Measurements from ENCODE around the gene OGT. TPM values are rescaled to one million over a fixed set of nuclear protein-coding genes. Genes with fewer than 3 reads are reported as not detected.

OGT gene
- total and polyA plus RNA-seq, 10 of the 15 experiments (the other 5 are each of a cell fraction or from before 2014, with no cell fraction given) = 38.2 to 671 (median 107) TPM

- Histone ChIP-seq H3K4me3 (no peak overlapping the region), H3K27me3 (replicated peaks in 1 of 2; ENCODE audit: control insufficient read depth in 2 of 2, insufficient read depth in 2 of 2, low read length in 1 of 2) (no peaks in the 10 kb centered on the region), H2AFZ (ENCODE audit: control insufficient read depth, low read depth, low read length) (no peak overlapping the region), H3K27ac (ENCODE audit: control insufficient read depth, insufficient read depth) (no peak overlapping the region), H3K4me2 (ENCODE audit: control insufficient read depth, insufficient read depth) (no peak overlapping the region), H4K20me1 (ENCODE audit: control insufficient read depth, insufficient read depth) (no peaks in the 10 kb centered on the region), H3K4me1 (ENCODE audit: control insufficient read depth, insufficient read depth, low read length) (no peaks in the 10 kb centered on the region), H3K36me3 (ENCODE audit: control insufficient read depth in 2 of 2, insufficient read depth in 2 of 2, low read length in 1 of 2) (peaks cover 2 to 21% of the 10 kb centered on the region in 2 experiments), H3K9me3 (replicated peaks; ENCODE audit: control insufficient read depth, insufficient read depth, low read length) (no peaks in the 10 kb centered on the region), H3K79me2 (ENCODE audit: control insufficient read depth, insufficient read depth, low read length) (no peaks in the 10 kb centered on the region), H3K9ac (ENCODE audit: control insufficient read depth, insufficient read depth, low read length) (no peak overlapping the region)
- FAIRE-seq (no peak), DNase-seq (ENCODE audit: low read depth, low spot score) (no peak), ATAC-seq (peak; percentile 62)
- no TSS peak for BruUV-seq (replicated peaks)
- SMC1A ChIA-PET (ENCODE audit: uncharacterized antibody, unreplicated experiment) = interaction anchor here (0.7 to 2.4 kb wide), 5 partner anchors 9 to 87 kb away, joined by 3 to 14 read pairs (median 4); no protein-coding TSS in a partner anchor
- in situ Hi-C loops (cut with MboI) (no loop called here), intact Hi-C loops (cut with micrococcal nuclease; ENCODE audit: unreplicated experiment) (no loop called here)
- WGBS (ENCODE audit: insufficient coverage, insufficient replicate concordance, low lambda C conversion rate, missing lambda C conversion rate) = 61% methylated on average over 1 of the region's 1 CpG
- RAD21 ChIA-PET (ENCODE audit: unreplicated experiment) = interaction anchor here (1.7 kb wide), 1 partner anchor 87 kb away, joined by 4 read pairs; no protein-coding TSS in a partner anchor
- TF ChIP-seq RAD21 (IDR thresholded peaks at IDR 0.05; ENCODE audit: insufficient read depth, low read depth, low read length) (0 out of 2 replicates have a peak, but pooled peaks have one; percentile 14), MTA2 (IDR thresholded peaks at IDR 0.05; ENCODE audit: low read depth) (no peak), MEF2B (IDR thresholded peaks at IDR 0.05; ENCODE audit: partially characterized antibody, poor library complexity, severe bottlenecking) (no peak), RBBP5 (conservative IDR thresholded peaks at IDR 0.05) (no peak), NR2C1 (IDR thresholded peaks at IDR 0.05) (no peak), GABPA (IDR thresholded peaks at IDR 0.05; ENCODE audit: low read depth) (no peak)
- TF ChIP-seq, protein P1, sequence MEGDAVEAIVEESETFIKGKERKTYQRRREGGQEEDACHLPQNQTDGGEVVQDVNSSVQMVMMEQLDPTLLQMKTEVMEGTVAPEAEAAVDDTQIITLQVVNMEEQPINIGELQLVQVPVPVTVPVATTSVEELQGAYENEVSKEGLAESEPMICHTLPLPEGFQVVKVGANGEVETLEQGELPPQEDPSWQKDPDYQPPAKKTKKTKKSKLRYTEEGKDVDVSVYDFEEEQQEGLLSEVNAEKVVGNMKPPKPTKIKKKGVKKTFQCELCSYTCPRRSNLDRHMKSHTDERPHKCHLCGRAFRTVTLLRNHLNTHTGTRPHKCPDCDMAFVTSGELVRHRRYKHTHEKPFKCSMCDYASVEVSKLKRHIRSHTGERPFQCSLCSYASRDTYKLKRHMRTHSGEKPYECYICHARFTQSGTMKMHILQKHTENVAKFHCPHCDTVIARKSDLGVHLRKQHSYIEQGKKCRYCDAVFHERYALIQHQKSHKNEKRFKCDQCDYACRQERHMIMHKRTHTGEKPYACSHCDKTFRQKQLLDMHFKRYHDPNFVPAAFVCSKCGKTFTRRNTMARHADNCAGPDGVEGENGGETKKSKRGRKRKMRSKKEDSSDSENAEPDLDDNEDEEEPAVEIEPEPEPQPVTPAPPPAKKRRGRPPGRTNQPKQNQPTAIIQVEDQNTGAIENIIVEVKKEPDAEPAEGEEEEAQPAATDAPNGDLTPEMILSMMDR (IDR thresholded peaks at IDR 0.05 in 2 of 3, conservative IDR thresholded peaks at IDR 0.05 in 1 of 3; ENCODE audit: control insufficient read depth in 2 of 3, extremely low read depth in 1 of 3, insufficient read depth in 1 of 3, low read depth in 3 of 3, low read length in 3 of 3) = peak in 2 of 3 experiments; percentile 4 to 14; a peak in 3 of 6 replicates
- TF ChIP-seq, protein P2, sequence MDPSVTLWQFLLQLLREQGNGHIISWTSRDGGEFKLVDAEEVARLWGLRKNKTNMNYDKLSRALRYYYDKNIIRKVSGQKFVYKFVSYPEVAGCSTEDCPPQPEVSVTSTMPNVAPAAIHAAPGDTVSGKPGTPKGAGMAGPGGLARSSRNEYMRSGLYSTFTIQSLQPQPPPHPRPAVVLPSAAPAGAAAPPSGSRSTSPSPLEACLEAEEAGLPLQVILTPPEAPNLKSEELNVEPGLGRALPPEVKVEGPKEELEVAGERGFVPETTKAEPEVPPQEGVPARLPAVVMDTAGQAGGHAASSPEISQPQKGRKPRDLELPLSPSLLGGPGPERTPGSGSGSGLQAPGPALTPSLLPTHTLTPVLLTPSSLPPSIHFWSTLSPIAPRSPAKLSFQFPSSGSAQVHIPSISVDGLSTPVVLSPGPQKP (IDR thresholded peaks at IDR 0.05; ENCODE audit: low read depth, low read length) = no peak
- POLR2A ChIA-PET = no interaction called here
- CTCF ChIA-PET = interaction anchor here (0.6 to 4.3 kb wide), 6 partner anchors 10 to 87 kb away, joined by 3 to 25 read pairs (median 3); partner anchors contain the start of gene OGT
Measured at GRCh38 chrX:71563921-71564320, 31.0 kb downstream of the OGT start.

All from GM12878 (cell line).